ENCODE results near the gene RB1.

Gene RB1

GRCh38 chr13:48488995-48489394, 185.4 kb downstream of the RB1 start:
- H3K4me3 ChIP-seq (replicated peaks in 1 of 2; ENCODE audit: low read depth in 2 of 2, low read length in 2 of 2) = no peak overlapping the region
- TF ChIP-seq CTCF (IDR thresholded peaks at IDR 0.05; ENCODE audit: low read depth, low read length) = no peak
- DNase-seq (ENCODE audit: low read depth in 2 of 2) = no peak

- DNase-seq (ENCODE audit: low read depth in 2 of 2) = no peak
- H3K4me3 ChIP-seq (replicated peaks in 1 of 2; ENCODE audit: low read depth in 2 of 2, low read length in 2 of 2) = no peak overlapping the region
- no peak for TF ChIP-seq CTCF (IDR thresholded peaks at IDR 0.05; ENCODE audit: low read depth, low read length)
Measured at GRCh38 chr13:48489666-48490065, 186.1 kb downstream of the RB1 start.

- no peak for DNase-seq (ENCODE audit: low read depth in 2 of 2)
- H3K4me3 ChIP-seq (replicated peaks in 1 of 2; ENCODE audit: low read depth in 2 of 2, low read length in 2 of 2) = no peak overlapping the region
- TF ChIP-seq CTCF (IDR thresholded peaks at IDR 0.05; ENCODE audit: low read depth, low read length) = no peak
Measured at GRCh38 chr13:48490241-48490640, 186.7 kb downstream of the RB1 start.

GRCh38 chr13:48491423-48492095, 188.0 kb downstream of the RB1 start:
- no peak for TF ChIP-seq CTCF (IDR thresholded peaks at IDR 0.05; ENCODE audit: low read depth, low read length)
- peak in 1 of 2 donors; percentile 21 for DNase-seq (ENCODE audit: low read depth in 2 of 2)
- H3K4me3 ChIP-seq (replicated peaks in 1 of 2; ENCODE audit: low read depth in 2 of 2, low read length in 2 of 2) = peak overlapping the region in 1 of 2 donors; percentile 41

- no peak for TF ChIP-seq CTCF (IDR thresholded peaks at IDR 0.05; ENCODE audit: low read depth, low read length)
- DNase-seq (ENCODE audit: low read depth in 2 of 2) = no peak
- peak overlapping the region in 1 of 2 donors; percentile 41 for H3K4me3 ChIP-seq (replicated peaks in 1 of 2; ENCODE audit: low read depth in 2 of 2, low read length in 2 of 2)
Measured at GRCh38 chr13:48492096-48492440, 188.5 kb downstream of the RB1 start.

GRCh38 chr13:48492470-48493065, 189.0 kb downstream of the RB1 start:
- peak; percentile 80 to 88 for DNase-seq (ENCODE audit: low read depth in 2 of 2)
- peak overlapping the region; percentile 21 to 41 for H3K4me3 ChIP-seq (replicated peaks in 1 of 2; ENCODE audit: low read depth in 2 of 2, low read length in 2 of 2)
- TF ChIP-seq CTCF (IDR thresholded peaks at IDR 0.05; ENCODE audit: low read depth, low read length) = no peak
